Epithelial cell of esophagus (primary cell): Measurements from ENCODE around the gene OMD.
"Not testable (repeated sequence)": the region's sequence is repeated elsewhere in the genome, so short reads cannot be mapped to it uniquely, and the experiment has no call there.

Experiments used
- DNase-seq: peaks from one replicate; pipeline ENCODE4 v3.0.0; 2010; ENCODE audit warnings: low read depth
- H3K4me3 ChIP-seq: 2 replicates; pipeline ENCODE4 v1.5.1; 2011; ENCODE audit warnings: mild to moderate bottlenecking, low read length, control low read depth
- TF ChIP-seq, protein P1 (sequence below): IDR thresholded peaks from 2 replicates; pipeline ENCODE4 v1.5.1; 2011; ENCODE audit warnings: low read depth, mild to moderate bottlenecking, low read length, control low read depth, inconsistent platforms; ENCODE audit not compliant: insufficient read depth; ENCODE audit errors: missing control alignments

OMD gene

GRCh38 chr9:92422611-92423338 is 1.5 kb downstream of the OMD start:
- no peak for DNase-seq
- TF ChIP-seq, protein P1, sequence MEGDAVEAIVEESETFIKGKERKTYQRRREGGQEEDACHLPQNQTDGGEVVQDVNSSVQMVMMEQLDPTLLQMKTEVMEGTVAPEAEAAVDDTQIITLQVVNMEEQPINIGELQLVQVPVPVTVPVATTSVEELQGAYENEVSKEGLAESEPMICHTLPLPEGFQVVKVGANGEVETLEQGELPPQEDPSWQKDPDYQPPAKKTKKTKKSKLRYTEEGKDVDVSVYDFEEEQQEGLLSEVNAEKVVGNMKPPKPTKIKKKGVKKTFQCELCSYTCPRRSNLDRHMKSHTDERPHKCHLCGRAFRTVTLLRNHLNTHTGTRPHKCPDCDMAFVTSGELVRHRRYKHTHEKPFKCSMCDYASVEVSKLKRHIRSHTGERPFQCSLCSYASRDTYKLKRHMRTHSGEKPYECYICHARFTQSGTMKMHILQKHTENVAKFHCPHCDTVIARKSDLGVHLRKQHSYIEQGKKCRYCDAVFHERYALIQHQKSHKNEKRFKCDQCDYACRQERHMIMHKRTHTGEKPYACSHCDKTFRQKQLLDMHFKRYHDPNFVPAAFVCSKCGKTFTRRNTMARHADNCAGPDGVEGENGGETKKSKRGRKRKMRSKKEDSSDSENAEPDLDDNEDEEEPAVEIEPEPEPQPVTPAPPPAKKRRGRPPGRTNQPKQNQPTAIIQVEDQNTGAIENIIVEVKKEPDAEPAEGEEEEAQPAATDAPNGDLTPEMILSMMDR: no peak

GRCh38 chr9:92414566-92414965 is 9.7 kb downstream of the OMD start:
- DNase-seq: no peak
- H3K4me3 ChIP-seq: no peak overlapping the region
- TF ChIP-seq, protein P1: no peak

More at GRCh38 chr9:92422611-92423338, 1.5 kb downstream of the OMD start:
- no peak overlapping the region for H3K4me3 ChIP-seq

DNA sequence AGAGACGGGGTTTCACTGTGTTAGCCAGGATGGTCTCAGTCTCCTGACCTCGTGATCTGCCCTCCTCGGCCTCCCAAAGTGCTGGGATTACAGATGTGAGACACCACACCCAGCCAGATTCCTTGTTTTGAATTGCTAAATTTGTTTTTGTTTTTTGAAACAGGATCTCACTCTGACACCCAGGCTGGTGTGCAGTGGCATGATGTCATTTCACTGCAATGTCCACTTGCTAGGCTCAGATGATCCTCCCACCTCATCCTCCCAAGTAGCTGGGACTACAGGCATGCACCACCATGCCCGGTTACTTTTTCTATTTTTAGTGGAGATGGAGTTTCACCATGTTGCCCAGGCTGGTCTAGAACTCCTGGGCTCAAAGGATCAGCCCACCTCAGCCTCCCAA is 13.1 kb downstream of the OMD start:
- not testable (repeated sequence) for H3K4me3 ChIP-seq, DNase-seq

DNA sequence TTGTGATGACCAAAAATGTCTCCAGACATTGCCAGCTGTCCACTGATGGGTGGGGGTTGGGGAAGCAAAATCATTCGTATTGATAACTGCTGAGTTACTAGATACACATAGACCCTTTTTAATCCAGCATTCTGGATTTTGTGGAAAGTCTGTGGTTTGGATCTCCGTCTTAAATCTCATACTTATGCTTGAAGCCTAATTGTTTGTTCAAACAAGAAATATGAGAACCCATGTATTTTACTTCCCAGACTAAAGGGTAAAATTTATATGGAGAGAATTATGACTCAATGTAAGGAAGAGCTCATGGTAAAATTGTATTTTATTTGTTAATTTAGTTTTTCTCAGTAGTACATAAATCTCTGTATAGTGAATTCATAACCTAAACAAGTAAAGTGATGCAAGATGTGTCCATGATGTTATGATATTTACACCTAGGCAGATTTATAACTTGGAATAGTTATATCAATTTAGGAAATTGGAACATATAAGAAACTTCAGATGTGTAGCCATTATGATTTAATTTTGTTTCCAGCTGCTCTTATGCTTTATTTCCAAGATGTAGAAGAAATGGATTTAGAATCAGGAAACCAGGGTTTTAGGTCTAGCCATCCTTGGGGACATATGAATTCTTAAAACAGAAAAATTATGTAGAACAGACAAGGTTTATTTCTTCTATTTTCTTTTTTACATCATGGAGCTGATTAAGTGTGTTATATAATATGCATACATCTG is 15.4 kb downstream of the OMD start:
- no peak for DNase-seq
- TF ChIP-seq, protein P1: no peak
- no peak overlapping the region for H3K4me3 ChIP-seq

- no peak for DNase-seq
- TF ChIP-seq, protein P1: no peak
- no peak overlapping the region for H3K4me3 ChIP-seq
Observed at GRCh38 chr9:92407818-92408217, 16.5 kb downstream of the OMD start.

DNA sequence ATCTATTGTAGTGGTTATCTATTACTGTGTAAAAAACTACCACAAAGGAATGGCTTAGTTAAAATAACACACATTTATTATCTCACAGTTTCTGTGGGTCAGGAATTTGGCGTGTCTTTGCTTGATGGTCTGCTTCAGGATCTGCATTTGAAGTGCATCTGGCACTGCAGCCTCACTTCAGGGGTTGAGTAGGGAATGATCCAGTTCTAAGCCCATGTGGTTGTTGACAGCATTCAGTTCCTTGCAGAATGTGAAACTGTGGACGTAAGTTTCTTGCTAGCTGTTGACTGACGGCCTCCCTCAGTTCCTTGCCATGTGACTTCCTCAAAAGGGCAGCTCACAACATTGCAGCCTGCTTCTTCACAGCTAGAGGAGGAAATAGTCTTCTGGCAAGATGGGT is 17.8 kb downstream of the OMD start:
- TF ChIP-seq, protein P1: no peak
- DNase-seq: no peak
- no peak overlapping the region for H3K4me3 ChIP-seq

DNA sequence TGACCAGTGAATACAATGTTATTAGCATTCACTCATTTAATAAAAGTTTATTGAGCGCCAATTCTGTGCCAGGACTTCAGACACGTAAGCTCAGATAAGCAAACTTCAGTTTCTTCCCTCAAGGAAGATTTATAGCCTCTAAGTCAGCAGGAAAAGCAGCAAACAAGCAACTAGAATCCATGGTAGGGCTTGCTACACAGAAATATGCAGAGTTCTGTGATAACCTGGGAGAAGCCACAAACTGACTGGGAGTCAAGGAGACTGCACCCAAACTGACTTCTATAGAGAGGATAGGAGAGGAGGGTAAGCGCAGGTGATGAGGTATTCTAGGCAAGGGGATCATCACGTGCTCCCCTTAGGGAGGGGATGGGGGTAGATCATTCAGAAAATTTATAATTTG is 18.5 kb downstream of the OMD start:
- DNase-seq: no peak
- TF ChIP-seq, protein P1: no peak
- H3K4me3 ChIP-seq: no peak overlapping the region
